OCI-LY3 (cell line): Measurements from ENCODE around the gene EVX2.

Experiments used
- CTCF ChIP-seq: fragments of 200-600, 300-600 bp; sonication (generic); IDR thresholded peaks from 2 replicates; pipeline ENCODE4 v1.5.1; 2014; ENCODE audit warnings: antibody characterized with exemption, low read length, low read depth
- EZH2phosphoT487 ChIP-seq: fragments of 200-600 bp; shearing (Covaris generic); IDR thresholded peaks from 2 replicates; pipeline ENCODE4 v1.6.1; 2018; ENCODE audit warnings: antibody characterized with exemption, mixed run types, low read depth

- TF ChIP-seq CTCF (no peak), EZH2phosphoT487 (no peak)
Measured at GRCh38 chr2:176083796-176084261, at the start of gene EVX2.
